ENCODE results near the gene EPHB1.

DNA sequence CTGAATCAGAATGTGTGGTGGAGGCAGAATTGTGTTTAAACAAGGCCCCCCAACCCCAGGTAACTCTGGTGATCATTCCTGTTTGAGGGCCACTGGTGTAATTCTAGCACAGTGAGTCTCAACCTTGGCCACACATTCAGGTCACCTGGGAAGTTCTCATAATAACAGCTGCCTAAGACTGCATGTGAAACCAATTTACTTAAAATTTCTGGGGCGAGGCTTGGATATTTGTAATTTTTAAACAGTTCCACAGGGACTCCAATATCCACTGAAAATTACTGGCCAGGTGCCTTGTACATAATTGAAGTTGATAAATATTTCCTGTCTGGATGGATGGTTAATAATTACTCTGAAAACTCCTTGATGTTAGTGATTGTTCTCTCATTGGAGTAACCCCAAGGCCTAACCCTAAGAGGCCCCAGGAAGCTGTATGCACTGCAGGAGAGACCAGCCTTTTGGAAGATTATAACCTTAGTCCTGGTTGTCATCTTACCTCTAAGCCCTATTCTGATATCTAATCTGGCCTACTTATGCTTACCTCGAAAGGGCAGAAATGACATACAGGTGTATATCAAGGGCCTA is 25.7 kb upstream of the EPHB1 start:
- TF ChIP-seq, protein P1, sequence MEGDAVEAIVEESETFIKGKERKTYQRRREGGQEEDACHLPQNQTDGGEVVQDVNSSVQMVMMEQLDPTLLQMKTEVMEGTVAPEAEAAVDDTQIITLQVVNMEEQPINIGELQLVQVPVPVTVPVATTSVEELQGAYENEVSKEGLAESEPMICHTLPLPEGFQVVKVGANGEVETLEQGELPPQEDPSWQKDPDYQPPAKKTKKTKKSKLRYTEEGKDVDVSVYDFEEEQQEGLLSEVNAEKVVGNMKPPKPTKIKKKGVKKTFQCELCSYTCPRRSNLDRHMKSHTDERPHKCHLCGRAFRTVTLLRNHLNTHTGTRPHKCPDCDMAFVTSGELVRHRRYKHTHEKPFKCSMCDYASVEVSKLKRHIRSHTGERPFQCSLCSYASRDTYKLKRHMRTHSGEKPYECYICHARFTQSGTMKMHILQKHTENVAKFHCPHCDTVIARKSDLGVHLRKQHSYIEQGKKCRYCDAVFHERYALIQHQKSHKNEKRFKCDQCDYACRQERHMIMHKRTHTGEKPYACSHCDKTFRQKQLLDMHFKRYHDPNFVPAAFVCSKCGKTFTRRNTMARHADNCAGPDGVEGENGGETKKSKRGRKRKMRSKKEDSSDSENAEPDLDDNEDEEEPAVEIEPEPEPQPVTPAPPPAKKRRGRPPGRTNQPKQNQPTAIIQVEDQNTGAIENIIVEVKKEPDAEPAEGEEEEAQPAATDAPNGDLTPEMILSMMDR (IDR thresholded peaks at IDR 0.05 in 2 of 3, conservative IDR thresholded peaks at IDR 0.05 in 1 of 3; ENCODE audit: borderline replicate concordance in 1 of 3, insufficient read depth in 1 of 3, low read depth in 2 of 3, low read length in 2 of 3), result no peak
- TF ChIP-seq POLR2AphosphoS5 (IDR thresholded peaks at IDR 0.05; ENCODE audit: low read depth, low read length), result no peak
- TF ChIP-seq POLR2A (IDR thresholded peaks at IDR 0.05; ENCODE audit: borderline replicate concordance, extremely low read depth, insufficient read depth, insufficient read length), result no peak
- no peak for TF ChIP-seq MAX (IDR thresholded peaks at IDR 0.05)
- no peak for TF ChIP-seq EZH2 (IDR thresholded peaks at IDR 0.05)
- no peak for TF ChIP-seq SRF (IDR thresholded peaks at IDR 0.05; ENCODE audit: low read depth)

Measured in HCT116 (cell line).